ENCODE measurements around the gene MUC4.

GRCh38 chr3:195855471-195856409 is 44.0 kb upstream of the MUC4 start:
- TF ChIP-seq, protein P1, sequence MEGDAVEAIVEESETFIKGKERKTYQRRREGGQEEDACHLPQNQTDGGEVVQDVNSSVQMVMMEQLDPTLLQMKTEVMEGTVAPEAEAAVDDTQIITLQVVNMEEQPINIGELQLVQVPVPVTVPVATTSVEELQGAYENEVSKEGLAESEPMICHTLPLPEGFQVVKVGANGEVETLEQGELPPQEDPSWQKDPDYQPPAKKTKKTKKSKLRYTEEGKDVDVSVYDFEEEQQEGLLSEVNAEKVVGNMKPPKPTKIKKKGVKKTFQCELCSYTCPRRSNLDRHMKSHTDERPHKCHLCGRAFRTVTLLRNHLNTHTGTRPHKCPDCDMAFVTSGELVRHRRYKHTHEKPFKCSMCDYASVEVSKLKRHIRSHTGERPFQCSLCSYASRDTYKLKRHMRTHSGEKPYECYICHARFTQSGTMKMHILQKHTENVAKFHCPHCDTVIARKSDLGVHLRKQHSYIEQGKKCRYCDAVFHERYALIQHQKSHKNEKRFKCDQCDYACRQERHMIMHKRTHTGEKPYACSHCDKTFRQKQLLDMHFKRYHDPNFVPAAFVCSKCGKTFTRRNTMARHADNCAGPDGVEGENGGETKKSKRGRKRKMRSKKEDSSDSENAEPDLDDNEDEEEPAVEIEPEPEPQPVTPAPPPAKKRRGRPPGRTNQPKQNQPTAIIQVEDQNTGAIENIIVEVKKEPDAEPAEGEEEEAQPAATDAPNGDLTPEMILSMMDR (conservative IDR thresholded peaks at IDR 0.05; ENCODE audit: low read depth, low read length), result no peak
- no peak for TF ChIP-seq POLR2A (IDR thresholded peaks at IDR 0.05; ENCODE audit: low read depth, low read length)
- no peak for TF ChIP-seq CEBPB (IDR thresholded peaks at IDR 0.05; ENCODE audit: low read depth, low read length)
- TF ChIP-seq, protein P2, sequence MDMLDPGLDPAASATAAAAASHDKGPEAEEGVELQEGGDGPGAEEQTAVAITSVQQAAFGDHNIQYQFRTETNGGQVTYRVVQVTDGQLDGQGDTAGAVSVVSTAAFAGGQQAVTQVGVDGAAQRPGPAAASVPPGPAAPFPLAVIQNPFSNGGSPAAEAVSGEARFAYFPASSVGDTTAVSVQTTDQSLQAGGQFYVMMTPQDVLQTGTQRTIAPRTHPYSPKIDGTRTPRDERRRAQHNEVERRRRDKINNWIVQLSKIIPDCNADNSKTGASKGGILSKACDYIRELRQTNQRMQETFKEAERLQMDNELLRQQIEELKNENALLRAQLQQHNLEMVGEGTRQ (IDR thresholded peaks at IDR 0.05; ENCODE audit: low read depth, low read length), result no peak
- no peak for TF ChIP-seq FOS (IDR thresholded peaks at IDR 0.05; ENCODE audit: low read depth, low read length)

All from IMR-90 (cell line).